GM19025 (cell line): ENCODE data around the gene SHROOM1.
"Not testable (repeated sequence)": the region's sequence is repeated elsewhere in the genome, so short reads cannot be mapped to it uniquely, and the experiment has no call there.

Experiments
- ATAC-seq: cut with Tn5 transposase; IDR thresholded peaks from one replicate; pipeline ENCODE4 v1.9.1; 2021; ENCODE audit warnings: mild to moderate bottlenecking, low read depth, moderate library complexity; ENCODE audit not compliant: unreplicated experiment

Gene SHROOM1, protein sequence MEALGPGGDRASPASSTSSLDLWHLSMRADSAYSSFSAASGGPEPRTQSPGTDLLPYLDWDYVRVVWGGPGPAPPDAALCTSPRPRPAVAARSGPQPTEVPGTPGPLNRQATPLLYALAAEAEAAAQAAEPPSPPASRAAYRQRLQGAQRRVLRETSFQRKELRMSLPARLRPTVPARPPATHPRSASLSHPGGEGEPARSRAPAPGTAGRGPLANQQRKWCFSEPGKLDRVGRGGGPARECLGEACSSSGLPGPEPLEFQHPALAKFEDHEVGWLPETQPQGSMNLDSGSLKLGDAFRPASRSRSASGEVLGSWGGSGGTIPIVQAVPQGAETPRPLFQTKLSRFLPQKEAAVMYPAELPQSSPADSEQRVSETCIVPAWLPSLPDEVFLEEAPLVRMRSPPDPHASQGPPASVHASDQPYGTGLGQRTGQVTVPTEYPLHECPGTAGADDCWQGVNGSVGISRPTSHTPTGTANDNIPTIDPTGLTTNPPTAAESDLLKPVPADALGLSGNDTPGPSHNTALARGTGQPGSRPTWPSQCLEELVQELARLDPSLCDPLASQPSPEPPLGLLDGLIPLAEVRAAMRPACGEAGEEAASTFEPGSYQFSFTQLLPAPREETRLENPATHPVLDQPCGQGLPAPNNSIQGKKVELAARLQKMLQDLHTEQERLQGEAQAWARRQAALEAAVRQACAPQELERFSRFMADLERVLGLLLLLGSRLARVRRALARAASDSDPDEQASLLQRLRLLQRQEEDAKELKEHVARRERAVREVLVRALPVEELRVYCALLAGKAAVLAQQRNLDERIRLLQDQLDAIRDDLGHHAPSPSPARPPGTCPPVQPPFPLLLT

DNA sequence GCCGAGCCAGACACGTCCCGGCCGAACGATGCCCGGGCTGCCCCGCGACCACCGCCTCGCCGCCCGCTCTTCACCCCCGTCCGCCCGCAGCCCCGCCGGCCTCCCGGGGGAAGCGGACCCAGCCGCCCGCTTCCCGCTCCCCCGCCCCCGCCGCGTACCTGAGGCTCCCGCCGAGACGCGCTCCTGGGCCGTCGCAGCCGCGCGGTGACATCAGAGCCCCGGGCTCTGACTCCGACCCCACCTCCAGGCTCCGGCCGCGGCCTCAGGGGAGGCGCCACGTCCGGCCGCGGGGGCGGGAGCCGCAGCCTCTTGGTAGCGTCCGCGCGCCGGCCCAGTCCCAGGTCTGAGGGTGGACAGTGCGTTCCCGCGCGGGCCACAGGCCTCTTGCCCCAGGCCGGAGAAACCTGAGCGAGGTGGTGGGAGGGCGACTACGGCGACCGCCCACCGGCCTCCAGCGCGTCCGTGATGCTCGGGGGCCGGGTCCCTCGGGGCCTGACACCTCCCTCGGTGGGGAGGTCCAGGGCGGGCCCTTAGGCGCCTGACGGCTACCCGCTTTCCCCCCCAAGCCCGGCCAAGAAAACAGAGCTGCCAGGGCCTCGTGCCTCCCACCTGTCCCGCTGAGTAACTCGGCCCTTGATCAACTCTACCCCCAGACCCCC, at the start of gene SHROOM1:
Gene SHROOM1, minus strand, starts transcription at position 212 of the 659 bp plus-strand sequence. CDS start 4,507 bp downstream, outside the sequence.
- ATAC-seq, result peak; percentile 72

DNA sequence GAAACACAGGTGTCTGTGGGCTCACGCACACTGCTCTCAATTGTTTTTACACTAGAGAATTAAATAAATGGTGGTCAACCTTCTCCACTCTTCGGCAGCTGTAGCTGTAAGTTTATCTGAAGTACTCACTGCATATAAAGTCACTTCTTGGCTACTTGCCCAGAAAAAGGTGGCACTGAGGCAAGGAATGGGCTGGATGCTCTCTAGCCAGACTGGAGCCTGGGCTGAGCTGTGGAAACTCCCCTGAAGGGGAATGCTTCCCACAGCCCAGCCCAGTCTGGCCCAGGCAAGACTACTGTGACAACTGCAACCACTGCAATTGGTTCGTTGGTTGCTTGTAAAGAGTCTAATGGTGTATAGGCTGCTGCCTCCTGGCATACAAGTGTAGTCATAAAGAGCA, 47.5 kb upstream of the SHROOM1 start:
- ATAC-seq, result no peak

DNA sequence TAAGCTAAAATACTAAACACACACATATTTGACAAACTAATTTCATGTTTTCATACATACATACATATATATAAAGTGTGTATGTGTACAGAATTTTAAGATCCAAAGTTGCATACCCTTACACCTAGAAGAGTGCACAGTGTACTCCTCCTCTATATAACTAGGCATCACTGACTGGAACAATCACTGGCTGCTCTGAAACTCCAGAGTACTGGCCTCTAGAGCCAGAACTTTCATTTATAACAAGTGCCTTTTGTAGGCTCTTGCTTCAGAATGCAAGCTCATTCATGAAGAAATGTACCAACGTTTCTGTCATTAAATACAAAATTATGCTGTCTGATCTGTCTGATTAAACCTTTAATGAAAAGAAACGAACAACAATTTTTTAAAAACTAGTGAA, 47.0 kb upstream of the SHROOM1 start:
- no peak for ATAC-seq

DNA sequence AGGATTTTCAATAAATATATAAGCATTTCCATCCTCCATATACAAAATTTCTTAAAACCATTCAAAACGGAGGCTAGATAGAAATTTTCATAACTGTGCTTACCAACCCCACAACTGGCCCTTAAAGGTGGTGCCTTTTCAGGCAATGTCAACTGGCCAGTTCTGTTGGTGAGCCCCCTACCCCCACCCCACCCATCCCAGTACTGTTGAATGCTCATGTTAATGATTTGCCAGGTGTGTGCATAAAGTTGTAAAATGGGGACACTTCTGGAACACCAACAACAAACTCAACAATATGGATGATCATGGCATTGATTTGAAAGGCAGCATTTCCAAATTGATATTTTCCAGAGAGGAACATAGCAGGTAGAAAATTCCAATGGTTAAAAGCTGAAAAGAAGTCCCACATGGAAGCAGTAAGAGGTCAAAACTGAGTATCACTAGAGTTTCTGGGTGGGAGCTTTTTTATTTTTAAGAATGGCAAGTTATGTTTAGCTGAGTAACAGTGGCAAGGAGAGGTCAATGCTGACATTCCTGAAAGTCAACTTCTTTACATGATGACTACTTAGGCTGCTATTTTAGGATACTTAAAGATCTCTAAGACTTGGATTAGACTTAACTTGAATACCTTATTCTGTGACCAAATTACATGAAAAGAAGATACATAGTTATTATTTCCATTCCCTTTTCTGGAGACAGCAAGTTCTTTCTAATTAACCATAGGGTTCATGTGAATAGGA, 45.7 kb upstream of the SHROOM1 start:
- ATAC-seq, result no peak

DNA sequence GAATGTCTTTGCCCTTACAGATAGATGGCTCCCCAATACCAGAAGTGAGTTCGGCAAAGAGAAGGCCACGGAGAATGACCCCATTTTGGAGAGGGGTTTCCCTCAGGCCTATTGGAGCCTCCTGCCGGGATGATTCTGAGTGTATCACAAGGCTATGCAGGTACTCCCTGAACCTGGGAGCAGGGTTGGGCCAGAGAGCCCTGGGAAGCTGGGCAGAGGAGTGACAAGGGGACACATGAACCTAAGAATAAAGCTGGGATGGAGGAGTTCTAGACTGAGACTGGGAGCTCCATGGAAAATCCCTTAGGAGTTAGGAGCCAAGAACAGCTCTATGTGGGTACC, 43.5 kb upstream of the SHROOM1 start:
- no peak for ATAC-seq

DNA sequence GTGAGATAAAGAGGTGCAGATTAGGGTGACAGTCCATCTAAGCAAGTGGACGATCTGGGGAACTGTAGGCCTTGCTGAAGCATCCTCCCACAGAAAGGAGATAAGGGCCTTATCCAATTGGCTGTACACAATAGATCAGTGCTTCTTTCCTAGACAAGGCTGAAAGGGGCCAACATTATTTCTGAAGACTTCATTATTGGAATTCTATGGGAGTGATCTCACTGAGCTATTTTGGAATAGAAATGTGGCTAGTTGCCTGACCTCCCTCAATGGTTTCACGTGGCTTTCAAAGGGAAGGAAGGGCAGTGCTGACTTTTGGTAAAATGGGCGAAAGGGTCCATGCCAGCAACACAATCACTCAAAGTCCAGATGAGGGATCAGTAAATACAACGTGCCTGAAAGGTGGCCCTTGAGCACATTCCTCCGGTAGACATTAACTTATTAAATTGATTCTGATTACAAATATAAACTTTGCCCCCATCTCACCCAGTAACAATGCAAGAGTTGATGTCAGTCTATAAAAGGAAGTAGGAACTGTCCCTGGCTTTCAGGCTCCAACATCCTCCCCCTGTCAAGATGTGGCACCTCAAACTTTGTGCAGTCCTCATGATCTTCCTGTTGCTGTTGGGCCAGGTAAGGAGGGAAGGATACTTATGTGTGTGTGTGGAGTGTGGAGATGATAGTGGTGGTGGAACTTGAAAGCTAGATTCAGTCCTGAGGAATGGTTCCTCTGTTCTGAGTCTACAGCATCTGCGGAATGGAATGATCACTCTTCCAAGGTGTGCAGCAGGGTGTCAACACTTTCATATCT, 42.9 kb upstream of the SHROOM1 start, which contains the start of gene LEAP2:
Gene LEAP2, plus strand, starts transcription at position 550 of the 811 bp plus-strand sequence. Its CDS starts 27 bp downstream, at position 577.
- ATAC-seq, result no peak

DNA sequence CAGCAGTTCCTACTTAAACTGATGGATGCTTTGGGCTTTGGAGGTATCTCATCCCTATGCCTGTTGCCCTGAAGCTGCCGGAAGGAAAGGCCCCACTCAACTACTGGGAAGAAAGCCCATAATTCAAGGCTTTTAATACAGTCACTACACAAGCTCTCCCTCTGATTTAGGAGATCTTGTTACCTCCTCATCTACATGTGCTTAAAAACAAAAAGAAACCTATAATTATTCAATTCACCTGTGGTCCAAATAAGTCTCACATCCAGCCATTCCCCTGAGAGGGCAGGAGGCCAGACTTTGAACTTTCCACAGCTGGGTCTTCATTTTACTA, 42.3 kb upstream of the SHROOM1 start:
- no peak for ATAC-seq

DNA sequence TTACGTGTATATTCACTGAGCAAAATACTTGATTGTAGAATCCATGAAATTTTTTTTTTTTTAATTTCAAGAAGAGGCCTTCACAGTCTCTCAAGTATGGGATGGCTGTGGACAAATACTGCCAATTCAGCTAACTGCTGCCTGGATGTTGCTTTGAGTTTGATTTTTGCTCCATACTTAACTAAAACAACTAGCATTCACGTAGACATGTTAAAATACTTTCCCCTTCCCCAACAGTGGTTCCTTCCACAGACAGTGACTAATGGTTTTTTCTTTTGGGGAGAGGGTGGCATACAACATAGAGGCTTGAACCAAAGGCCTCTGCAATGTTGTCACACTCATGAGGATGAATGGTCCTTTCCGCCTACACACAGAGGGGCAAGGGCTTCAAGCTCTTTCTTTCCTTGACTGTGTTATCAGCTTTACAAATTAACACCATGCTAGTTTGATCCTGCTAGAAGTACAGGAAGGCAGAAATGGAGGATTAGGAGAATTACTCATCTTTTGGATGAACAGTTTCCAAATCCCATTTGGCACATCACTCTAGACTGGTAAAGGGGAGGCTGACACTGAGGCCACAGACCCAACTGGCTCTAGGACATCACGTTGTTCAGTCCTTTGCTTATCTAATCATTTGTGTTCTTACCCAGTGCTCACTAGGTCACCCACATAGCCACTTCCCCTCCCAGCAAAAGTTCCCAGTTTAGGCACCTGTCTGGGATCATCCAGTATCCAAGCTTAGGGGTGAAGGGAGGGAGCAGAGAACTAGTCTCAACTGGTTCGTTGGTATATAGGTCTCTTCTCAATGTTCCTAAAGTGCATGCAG, 41.2 kb upstream of the SHROOM1 start:
- no peak for ATAC-seq

DNA sequence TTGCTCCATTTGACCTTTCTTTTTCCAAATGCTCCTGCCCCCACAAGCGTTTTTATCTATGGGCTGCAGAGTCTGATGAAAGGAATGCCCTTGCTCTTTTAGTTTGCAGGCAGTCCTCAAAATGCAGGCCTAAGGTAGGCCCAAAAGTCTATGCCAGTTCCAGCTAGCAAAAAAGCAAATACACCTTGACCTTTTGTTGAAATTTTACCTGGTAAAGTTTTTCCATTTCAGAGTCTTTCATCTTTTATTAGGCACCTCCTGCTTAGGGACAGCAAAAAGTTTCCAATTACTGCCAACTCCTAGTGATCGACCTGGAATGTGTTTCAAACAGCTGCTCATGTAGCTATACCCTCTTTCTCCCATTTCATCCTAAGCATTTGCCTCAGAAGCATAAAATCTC, 40.4 kb upstream of the SHROOM1 start:
- ATAC-seq, result no peak

DNA sequence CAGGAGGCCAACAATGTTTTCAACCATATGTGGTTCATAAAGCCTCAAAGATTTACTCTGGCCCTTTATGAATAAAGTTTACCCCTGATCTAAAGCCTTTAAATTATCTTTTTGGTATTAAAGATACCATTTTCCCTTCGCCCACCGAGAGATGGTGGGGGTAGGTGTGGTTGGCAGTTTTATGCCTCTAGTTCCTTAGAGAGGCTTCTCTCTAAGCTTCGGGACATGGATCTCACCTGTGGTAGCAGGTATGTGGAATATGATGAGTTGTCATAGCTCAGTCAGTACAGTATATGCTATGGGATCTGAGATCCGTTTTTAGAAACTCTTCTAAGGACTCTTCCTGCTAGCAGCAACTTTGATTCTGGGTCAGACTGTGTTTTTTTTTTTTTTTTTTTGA, 38.3 kb upstream of the SHROOM1 start:
- ATAC-seq, result no peak

DNA sequence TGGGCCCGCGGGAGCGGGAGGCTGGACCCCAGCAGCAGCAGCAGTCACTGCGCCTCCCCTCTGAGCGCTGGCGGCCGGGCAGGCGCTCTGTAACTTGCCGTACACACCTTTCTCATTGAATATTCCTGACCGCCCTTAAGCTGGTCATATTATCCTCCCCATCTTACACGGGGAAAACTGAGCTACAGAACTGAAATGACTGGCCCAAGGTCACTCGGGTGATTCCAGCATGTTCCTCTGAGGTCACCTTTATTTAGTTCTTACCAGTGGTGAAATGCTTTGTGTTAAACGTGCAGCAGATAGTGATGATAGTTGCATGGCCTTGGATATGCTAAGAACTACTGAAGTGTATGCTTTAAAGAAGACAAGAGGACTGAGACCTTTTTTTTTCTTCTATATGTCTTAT, 36.6 kb upstream of the SHROOM1 start:
- no peak for ATAC-seq

DNA sequence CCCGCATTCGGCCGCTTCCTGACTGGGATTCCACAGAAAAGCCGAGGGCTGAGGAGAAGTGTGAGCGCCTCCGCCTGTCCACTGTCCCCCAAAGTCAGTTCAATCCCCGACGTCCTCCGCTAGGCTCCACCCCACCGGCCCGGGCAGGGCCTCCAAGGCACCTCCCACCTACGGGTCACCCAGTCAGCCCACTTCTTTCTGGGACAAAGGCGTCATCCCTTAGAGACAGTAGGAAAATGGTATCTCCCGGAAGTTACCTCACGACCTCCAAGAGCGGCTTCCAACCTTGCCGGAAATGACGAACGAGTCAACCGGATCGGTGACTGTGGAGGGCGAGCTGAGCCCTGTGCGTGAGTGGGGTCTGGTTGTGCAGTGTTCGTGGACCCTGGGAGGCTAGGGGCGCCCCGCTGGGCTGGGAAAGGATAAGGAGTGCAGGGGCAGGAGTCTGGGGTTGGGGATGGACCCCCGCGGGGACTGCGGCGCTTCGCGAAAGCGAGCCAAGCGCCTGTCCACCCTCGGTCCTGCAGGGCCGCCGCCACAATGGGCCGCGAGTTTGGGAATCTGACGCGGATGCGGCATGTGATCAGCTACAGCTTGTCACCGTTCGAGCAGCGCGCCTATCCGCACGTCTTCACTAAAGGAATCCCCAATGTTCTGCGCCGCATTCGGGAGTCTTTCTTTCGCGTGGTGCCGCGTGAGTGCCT, 36.0 kb upstream of the SHROOM1 start, which contains the start of the genes GDF9 and UQCRQ:
Gene GDF9, minus strand, starts transcription at position 128 of the 704 bp plus-strand sequence. CDS start 1,936 bp downstream, outside the sequence.
Gene UQCRQ, plus strand, starts transcription at position 301 of the 704 bp plus-strand sequence. Its CDS starts 240 bp downstream, at position 541.
- peak; percentile 99 for ATAC-seq

DNA sequence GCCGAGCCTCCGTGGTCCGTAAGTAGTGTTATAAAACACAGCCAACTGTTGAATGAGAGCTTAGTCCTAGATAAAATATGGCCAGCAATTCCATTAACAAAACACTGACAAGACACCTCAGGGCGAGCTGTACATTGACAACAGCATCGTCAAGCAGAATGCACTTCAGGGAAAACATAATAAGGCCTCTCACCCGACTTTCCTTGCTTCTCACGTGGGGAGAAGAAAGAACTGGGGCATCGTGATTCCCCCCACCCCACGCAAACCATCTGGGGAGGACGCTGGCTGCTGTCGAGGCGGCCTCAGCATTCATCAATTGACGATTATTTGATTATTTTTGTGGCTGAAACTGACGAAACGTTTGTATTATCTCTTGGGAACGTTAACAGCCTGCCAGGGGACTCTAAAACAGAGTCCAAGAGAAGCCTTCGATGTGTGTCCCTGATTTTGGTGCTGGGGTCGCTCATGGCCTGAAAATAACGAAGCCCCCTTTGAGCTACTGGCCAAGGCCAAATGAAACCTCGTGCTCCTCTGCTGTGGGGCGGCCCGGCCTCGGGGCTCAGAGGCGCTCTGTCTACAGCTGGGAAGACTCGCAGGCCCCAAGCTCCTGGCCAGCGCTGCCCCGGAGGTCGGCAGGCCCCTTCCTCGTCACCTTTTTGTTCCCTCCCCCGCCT, 35.4 kb upstream of the SHROOM1 start:
- ATAC-seq, result no peak

DNA sequence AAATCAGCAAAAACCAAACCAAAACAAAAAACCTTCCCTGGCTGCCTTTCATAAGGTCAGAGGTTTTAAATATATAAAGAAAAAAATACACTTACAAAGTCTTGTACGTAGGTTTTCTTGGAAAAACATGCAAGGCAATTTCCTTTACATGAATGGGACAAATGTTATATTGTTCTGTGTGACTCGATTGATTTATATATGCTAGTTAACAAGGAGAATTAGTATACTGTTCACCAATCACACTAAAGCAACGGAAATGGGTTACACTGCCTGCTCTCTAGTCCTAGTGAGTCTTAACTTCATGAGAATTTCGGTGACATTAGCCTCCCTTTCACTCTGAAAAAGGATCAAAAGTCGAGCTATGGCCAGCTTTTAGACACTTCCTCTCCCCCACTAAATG, 30.3 kb upstream of the SHROOM1 start:
- ATAC-seq, result no peak

DNA sequence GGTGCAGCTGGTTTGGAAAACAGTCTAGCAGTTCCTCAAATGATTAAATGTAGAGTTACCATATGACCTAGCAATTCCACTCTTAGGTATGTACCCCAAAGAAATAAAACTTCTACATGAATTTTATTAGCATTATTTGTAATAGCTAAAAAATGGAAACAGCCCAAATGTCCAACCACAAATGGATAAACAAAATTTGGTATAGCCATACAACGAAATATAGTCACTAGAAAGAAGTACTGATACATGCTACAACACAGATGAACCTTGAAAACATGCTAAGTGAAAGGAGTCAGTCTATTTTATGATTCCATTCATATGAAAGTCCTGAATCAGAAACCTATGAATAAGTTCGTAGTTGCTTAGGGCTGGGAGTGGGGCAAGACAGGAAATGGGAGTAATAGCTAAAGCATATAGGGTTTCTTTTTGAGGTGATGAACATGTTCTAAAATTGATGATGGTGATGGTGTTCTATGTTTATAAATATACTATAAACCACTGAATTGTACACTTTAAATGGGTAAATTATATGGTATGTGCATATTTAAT, 29.5 kb upstream of the SHROOM1 start:
- no peak for ATAC-seq

DNA sequence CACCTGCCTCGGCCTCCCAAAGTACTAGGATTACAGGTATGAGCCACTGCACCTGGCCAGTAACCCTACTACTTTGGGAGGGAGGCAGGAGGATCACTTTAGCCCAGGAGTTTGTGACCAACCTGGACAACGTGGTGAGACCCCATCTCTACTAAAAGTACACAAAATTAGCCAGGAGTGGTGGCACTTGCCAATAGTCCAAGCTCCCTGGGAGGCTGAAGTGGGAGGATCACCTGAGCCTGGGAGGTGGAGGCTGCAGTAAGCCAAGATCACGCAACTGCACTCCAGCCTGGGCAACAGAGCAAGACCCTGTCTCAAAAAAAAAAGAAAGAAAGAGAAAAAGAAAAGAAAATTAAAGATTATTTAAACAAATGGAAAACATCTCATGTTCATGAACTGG, 25.6 kb upstream of the SHROOM1 start:
- no peak for ATAC-seq

DNA sequence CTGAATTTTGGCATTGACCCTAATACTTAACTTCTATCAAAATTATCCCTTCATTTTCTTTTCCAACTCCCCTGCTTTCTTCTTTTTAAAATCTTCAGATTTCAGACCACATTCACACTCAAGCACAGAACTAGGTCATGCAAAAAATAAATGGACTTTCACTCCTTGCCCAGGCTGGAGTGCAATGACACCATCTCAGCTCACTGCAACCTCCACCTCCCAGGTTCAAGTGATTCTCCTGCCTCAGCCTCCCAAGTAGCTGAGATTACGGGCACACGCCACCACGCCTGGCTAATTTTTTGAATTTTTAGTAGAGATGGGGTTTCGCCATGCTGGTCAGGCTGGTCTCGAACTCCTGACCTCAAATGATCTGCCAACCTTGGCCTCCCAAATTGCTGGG, 24.5 kb upstream of the SHROOM1 start:
- not testable (repeated sequence) for ATAC-seq
